GM19023 (cell line): ENCODE measurements around the gene GABRA5.

Experiments
- ATAC-seq: cut with Tn5 transposase; IDR thresholded peaks from one replicate; pipeline ENCODE4 v1.9.1; 2021; ENCODE audit warnings: mild to moderate bottlenecking, moderate library complexity; ENCODE audit not compliant: unreplicated experiment

Gene GABRA5

DNA sequence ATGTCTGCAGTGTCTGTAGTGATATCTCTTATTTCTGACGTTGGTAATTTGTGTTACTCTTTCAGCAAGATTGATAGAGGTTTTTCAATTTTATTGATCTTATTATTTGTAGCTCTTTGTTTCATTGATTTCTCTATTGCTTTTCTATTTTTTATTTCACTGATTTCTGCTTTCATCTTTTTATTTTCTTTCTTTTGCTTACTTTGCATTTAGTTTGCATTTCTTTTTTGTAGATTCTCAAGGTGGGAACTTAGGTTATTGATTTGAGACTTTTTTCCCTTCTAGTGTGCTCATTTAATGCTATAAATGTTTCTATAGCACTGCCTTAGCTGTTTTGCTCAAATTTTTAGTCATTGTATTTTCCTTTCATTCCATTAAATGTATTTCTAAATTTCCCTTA is 54.6 kb downstream of the GABRA5 start:
- no peak for ATAC-seq

- ATAC-seq = no peak
These were observed 59.2 kb downstream of the GABRA5 start for GRCh38 chr15:26926081-26926480.

GRCh38 chr15:26928051-26928450 is 61.2 kb downstream of the GABRA5 start:
- ATAC-seq = no peak

DNA sequence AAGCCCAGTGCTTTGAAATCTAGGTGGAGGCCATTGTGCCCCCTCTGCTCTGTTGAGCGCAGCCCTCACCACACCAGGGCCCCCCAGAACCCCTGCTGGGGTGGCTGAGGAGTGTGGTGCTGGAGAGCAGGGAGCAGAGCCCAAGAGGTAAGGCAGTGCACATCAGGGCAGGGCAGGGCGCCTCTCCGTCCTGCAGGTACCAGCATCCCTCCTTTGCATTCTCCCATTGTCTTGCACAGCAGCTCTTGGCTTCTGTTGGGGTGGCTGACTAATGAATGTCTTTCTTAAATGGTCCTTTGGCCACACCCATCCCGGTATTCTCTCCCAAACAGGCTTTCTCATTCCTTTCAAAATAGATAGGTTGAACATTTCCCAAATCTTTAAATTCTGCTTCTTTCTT is 62.7 kb downstream of the GABRA5 start:
- ATAC-seq = no peak

GRCh38 chr15:26934848-26935247 is 68.0 kb downstream of the GABRA5 start:
- no peak for ATAC-seq

DNA sequence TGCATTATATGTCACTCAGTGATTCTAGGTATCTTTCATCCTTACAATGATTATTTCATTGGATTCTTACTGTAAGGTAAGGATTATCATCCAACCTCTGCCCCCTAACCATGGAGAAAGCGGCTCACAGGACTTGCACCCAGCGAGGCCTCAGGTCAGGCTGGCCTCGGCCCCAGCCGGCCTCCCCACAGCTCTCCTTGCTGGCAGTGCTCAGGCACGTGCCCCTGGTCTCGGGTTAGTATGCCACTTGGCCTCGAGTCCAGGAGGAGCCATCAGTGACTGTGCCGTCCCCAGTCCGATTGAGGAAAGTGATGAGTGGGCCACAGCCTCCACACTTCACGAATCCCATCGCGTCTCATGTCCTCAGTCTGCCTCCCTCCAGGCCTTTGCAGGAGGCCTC is 68.5 kb downstream of the GABRA5 start:
- no peak for ATAC-seq

DNA sequence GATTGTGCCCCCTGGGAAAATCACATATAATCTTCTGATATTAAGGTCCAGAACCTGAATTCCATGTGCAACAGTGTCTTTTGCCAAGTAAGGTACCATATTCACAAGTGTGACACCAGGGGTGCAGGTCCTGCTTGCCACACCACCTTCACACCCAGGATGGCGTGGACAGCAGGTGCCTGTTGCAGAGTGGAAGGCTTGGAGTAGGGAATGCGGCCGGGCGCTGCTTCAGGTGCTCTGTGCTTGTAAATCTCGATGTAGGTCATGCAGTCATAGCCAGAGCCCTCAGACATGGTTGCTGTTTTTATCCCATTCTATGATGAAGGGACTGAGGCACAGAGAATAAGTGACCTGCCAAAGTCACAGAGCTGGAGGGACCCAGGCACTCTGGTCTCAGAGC is 69.6 kb downstream of the GABRA5 start:
- no peak for ATAC-seq

GRCh38 chr15:26937134-26937533 is 70.3 kb downstream of the GABRA5 start:
- no peak for ATAC-seq

GRCh38 chr15:26939398-26939797 is 72.5 kb downstream of the GABRA5 start:
- no peak for ATAC-seq

DNA sequence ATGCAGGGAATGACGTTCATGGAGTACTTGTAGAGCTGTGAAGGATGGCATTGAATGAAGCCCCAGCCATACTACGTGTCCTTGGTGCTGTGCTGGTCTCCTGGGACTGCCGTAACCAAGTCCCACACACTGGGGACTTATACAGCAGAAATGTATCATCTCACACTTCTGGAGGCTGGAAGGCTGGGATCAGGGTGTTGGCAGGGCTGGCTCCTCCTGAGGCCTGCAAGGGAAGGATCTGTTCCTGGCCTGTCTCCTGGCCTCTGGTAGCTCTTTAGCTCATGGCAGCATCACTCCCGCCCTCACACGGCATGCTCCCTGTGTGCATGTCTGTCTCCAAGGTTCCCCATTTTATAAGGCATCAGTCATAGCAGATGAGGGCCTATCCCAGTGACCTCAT is 74.6 kb downstream of the GABRA5 start:
- no peak for ATAC-seq

GRCh38 chr15:26943866-26944265 is 77.0 kb downstream of the GABRA5 start:
- ATAC-seq = no peak

DNA sequence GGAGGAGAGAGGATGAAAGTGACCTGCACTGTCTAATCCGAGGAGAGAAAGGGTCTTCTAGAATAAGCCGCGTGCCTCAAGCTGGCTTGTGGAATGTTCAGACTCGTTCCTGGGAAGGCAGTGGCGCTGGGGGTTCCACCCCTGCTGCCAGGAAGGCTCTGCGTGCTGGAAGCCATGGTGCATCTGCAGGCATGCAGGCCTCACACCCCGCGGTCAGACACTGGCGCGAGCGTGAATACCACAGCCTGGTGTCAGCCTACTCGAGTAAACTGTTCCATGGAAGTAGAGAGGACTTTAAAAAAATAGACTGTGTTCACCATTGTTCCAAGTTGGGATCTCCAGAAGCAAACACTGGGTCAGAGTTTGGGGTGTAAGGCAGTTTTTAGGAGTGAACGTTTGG is 78.2 kb downstream of the GABRA5 start:
- ATAC-seq = no peak

DNA sequence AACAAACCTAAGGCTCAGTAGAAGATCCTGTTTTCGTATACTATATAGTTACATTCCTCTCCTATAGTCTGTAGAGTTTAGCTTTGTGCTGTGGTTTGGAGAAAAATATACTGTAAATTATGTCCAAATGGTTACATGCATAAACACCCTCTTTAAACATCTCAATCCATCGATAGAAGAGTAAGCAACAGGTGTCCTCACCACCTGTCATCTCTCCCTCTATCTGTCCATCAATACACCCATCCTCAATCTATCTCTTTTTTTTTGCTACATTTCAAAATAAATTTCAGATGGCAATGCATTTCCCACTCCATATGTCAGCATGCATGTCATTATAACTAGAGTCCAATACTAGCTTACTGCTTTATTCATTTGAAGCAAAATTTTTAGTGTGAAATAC is 83.1 kb downstream of the GABRA5 start:
- ATAC-seq = no peak

DNA sequence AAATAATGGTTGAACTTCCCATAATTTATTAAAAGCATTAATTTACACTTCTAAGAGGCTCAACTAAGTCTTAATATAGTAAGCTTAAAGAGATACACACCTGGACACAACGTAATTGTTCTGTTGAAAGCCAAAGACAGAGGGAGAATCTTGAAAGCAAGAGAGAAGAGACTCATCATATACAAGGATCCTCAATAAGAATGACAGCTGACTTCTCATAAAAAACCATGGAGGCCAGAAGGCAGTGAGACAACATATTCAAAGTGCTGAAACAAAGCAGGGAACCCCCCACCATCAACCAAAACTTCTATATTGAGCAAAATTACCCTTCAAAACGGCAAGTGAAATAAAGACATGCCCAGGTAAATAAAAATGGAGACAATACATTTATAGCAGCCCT is 87.5 kb downstream of the GABRA5 start:
- no peak for ATAC-seq

DNA sequence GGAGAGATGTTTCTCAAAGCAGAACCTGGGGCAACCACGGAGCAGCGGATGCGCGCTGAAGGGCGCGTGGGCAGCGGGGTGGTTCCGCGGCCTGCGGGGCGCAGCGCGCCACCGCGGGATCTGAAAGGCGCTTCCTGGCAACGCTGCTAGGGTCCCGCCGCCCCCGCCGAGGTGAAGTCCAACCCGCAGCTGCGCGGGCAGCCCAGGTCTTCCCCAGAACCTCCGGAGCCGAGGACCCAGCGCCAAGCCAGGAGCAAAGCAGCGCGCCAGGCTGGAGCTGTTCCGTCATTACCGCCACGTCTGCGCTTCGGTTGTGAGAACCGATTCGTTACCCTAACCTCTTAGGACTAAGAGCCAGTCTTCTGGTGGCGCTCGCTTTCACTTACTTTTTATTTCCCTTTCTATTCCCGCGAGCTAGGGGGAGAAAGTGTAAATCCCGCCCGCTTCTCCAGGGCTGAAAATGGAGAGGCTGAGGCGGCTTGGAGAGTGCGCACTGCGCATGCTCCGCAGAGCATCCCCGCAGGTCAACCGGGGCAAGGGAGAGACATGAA is 100.9 kb downstream of the GABRA5 start:
- ATAC-seq = no peak

- ATAC-seq = no peak
These were observed 101.9 kb downstream of the GABRA5 start for GRCh38 chr15:26968806-26969205.

DNA sequence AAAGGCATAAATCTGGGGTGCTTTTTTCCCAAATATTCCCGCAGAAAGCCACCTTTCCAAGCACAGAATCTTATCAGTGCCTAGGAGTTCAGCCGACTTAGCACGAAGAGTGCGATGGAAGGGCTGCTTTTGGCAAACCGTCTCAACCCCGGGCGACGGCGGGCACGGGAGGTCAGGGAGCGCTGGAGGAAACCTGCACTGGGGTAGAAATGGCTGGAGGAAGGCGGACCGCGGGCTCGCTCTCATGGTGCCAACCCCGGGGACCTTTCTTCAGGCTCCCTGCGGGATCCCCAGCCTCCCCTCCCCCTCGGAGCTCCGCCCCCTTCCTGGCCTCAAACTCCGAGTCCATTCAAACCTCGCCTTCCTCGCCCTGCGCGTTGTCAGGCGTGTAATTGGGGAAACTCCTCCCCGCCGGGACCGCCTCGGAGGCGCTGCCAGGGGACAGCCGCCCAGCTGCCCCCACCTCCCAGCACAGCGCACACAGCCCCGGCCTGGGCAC is 103.9 kb downstream of the GABRA5 start, which contains the start of gene GABRG3:
TSS of gene GABRG3 (plus strand) at position 470 of the 499 bp plus-strand sequence.
- ATAC-seq = no peak

GRCh38 chr15:26971271-26972018 is 104.6 kb downstream of the GABRA5 start:
- ATAC-seq = no peak

GRCh38 chr15:26972636-26973035 is 105.8 kb downstream of the GABRA5 start:
- no peak for ATAC-seq

- no peak for ATAC-seq
These were observed 107.4 kb downstream of the GABRA5 start for GRCh38 chr15:26974120-26974780.

- ATAC-seq = no peak
These were observed 114.6 kb downstream of the GABRA5 start for GRCh38 chr15:26981492-26981891.

DNA sequence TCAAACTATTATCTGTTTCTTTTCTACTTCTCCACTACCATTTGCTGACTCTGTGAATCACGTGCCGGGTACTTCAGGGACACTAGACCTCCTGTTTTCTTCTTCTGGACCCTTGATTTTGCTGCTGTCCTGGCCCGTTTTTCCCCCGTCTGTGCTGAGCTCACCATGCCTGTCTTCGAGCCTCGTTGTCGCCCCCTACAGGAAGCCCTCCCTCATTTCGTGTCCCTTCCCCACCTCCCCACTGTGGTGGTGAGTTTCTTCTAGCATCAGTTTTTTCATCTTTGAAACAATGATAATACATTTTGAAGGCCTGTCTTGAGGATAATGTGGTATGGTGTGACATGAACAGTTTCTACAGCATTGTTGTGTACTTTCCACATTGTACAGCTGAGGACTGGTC is 117.0 kb downstream of the GABRA5 start:
- ATAC-seq = no peak
